Fibroblast of lung (primary cell): ENCODE results near the gene LCNL1. TPM values are rescaled to one million over a fixed set of nuclear protein-coding genes. Genes with fewer than 3 reads are reported as not detected.

ENCODE experiments used
- DNase-seq, 2 donors: peaks; one replicate each; pipeline versions ENCODE4 v3.0.0 to v3.0.0-alpha.2; 2010; ENCODE audit warnings: low read depth in 2 of 2
- H2AFZ ChIP-seq: 2 replicates; pipeline ENCODE4 v1.5.1; 2012; ENCODE audit warnings: low read length, control low read depth, inconsistent platforms
- H3K27ac ChIP-seq: 2 replicates; pipeline ENCODE4 v1.5.1; 2011; ENCODE audit warnings: low read length, control low read depth; ENCODE audit not compliant: insufficient read depth
- H3K27me3 ChIP-seq: 2 replicates; pipeline ENCODE4 v1.5.1; 2011; ENCODE audit warnings: mild to moderate bottlenecking, low read length; ENCODE audit not compliant: control insufficient read depth, insufficient read depth
- H3K36me3 ChIP-seq: 2 replicates; pipeline ENCODE4 v1.5.1; 2011; ENCODE audit warnings: low read length; ENCODE audit not compliant: control insufficient read depth, insufficient read depth
- H3K4me1 ChIP-seq: 2 replicates; pipeline ENCODE4 v1.5.1; 2011; ENCODE audit warnings: low read length; ENCODE audit not compliant: control insufficient read depth, insufficient read depth; ENCODE audit errors: extremely low read depth
- H3K4me2 ChIP-seq: 2 replicates; pipeline ENCODE4 v1.5.1; 2011; ENCODE audit warnings: low read length, control low read depth; ENCODE audit not compliant: insufficient read depth; ENCODE audit errors: extremely low read depth
- H3K4me3 ChIP-seq, 4 experiments: fragments of 200-600 bp in 1 of 4; sonication (generic) in 1 of 4; replicated peaks in 1 of 4; 2 replicates each; pipeline ENCODE4 v1.5.1; 2011 to 2016; ENCODE audit warnings: low read length in 4 of 4, low read depth in 3 of 4, mild to moderate bottlenecking in 3 of 4, control low read depth in 2 of 4, inconsistent platforms in 1 of 4, mixed read lengths in 1 of 4; ENCODE audit not compliant: insufficient read depth in 1 of 4; ENCODE audit errors: control extremely low read depth in 1 of 4
- H3K79me2 ChIP-seq: 2 replicates; pipeline ENCODE4 v1.5.1; 2012; ENCODE audit warnings: mild to moderate bottlenecking, low read length, inconsistent platforms; ENCODE audit not compliant: control insufficient read depth, insufficient read depth
- H3K9ac ChIP-seq: 2 replicates; pipeline ENCODE4 v1.5.1; 2011; ENCODE audit warnings: mild to moderate bottlenecking, low read length, control low read depth; ENCODE audit not compliant: insufficient read depth
- H3K9me3 ChIP-seq: 2 replicates; pipeline ENCODE4 v1.5.1; 2012; ENCODE audit warnings: low read depth, low read length; ENCODE audit not compliant: control insufficient read depth, insufficient read depth
- H4K20me1 ChIP-seq: 2 replicates; pipeline ENCODE4 v1.5.1; 2011; ENCODE audit warnings: low read length; ENCODE audit not compliant: control insufficient read depth, insufficient read depth; ENCODE audit errors: extremely low read depth
- EZH2 ChIP-seq: IDR thresholded peaks from 2 replicates; pipeline ENCODE4 v1.5.1; 2012; ENCODE audit warnings: low read length, control low read depth, mild to moderate bottlenecking; ENCODE audit errors: missing control alignments
- polyA minus RNA-seq: library from RNA; depleted of rRNA, polyadenylated mRNA; stranded (reverse); fragments of >200 nt; gene quantifications from 2 replicates; pipeline ENCODE4 v1.2.3, GENCODE V29; 2011; ENCODE audit warnings: low replicate concordance
- polyA plus RNA-seq, 2 donors: library from polyadenylated mRNA; depleted of rRNA in 1 of 2; stranded (reverse) in 1 of 2; unstranded in 1 of 2; fragments of >200 nt; gene quantifications; 2 replicates each; pipeline ENCODE4 v1.2.1, GENCODE V29; 2011 to 2012; ENCODE audit warnings: missing spikeins in 1 of 2
- total RNA-seq: library from RNA; depleted of rRNA; stranded (reverse); fragments of >200 nt; gene quantifications from 2 replicates; pipeline ENCODE4 v1.2.1, GENCODE V29; 2014
- TF ChIP-seq, protein P1 (sequence below), 2 donors: IDR thresholded peaks in 1 of 2; conservative IDR thresholded peaks in 1 of 2; 1 replicate in 1 of 2; 2 replicates in 1 of 2; pipeline ENCODE4 v1.5.1; 2011 to 2012; ENCODE audit warnings: low read length in 2 of 2, control low read depth in 1 of 2, inconsistent platforms in 1 of 2, low read depth in 1 of 2, mild to moderate bottlenecking in 1 of 2

Gene LCNL1
- total RNA-seq (3.3 and 6.3 TPM in 2 replicates), polyA plus RNA-seq (0.75 and 1.4 TPM in 2 replicates), polyA minus RNA-seq (3.3 TPM in 1 of 2 replicates, not detected in the other)
- 0.28 and 0.51 TPM in 2 replicates for polyA plus RNA-seq (2012)

DNA sequence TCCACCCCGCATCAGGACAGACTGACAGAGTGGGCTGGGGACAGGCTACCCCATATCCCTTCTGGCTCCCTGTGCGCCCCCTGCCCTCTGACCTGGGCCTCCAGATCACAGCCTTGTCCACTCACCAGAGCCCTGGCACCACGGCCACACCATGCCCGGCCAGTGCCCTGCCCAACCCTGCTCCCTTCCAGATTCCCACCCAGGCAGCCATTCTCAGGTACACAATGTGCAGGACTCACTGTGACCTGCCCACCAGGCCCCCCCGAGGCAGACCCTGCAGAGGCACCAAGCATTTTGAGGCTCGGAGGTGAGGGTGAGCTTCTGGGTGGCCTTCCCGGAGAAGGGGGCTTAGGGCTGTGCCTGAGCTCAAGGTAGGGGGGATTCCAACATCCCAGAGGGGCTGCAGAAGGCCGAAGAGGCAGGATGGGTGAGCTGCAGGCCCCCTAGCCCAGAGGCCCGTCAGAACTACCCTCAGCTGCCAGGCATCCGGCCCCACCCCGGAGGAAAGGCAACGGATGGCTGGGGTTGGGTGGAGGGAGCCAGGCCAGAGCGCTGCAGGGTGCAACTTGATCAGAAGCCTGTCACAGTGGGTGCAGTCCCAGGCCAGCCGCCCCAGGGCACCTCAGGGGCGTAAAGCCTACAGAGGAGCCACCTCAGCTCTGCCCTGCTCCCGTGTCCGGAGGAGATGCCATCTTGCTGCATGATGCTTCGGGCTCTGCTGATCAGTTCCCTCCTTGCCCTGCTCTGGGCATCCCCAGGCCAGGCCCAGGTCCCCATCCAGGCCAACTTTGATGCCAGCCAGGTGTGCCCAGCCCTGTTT is at the start of gene LCNL1:
Gene LCNL1 (plus strand): TSS at position 762 of the 820 bp plus-strand sequence. CDS start 594 bp downstream, outside the sequence.
- Histone ChIP-seq H3K4me3 (no peak within 1 kb of the TSS), H3K36me3 (no peaks in the 10 kb centered on the region), H3K27me3 (peaks cover 24% of the 10 kb centered on the region), H3K9ac (no peak within 1 kb of the TSS), H4K20me1 (no peaks in the 10 kb centered on the region), H3K4me1 (no peaks in the 10 kb centered on the region), H3K79me2 (no peaks in the 10 kb centered on the region), H2AFZ (no peak within 1 kb of the TSS), H3K27ac (no peak within 1 kb of the TSS), H3K9me3 (no peaks in the 10 kb centered on the region), H3K4me2 (no peak within 1 kb of the TSS)
- no peak for DNase-seq
- no peak for TF ChIP-seq EZH2
- TF ChIP-seq, protein P1, sequence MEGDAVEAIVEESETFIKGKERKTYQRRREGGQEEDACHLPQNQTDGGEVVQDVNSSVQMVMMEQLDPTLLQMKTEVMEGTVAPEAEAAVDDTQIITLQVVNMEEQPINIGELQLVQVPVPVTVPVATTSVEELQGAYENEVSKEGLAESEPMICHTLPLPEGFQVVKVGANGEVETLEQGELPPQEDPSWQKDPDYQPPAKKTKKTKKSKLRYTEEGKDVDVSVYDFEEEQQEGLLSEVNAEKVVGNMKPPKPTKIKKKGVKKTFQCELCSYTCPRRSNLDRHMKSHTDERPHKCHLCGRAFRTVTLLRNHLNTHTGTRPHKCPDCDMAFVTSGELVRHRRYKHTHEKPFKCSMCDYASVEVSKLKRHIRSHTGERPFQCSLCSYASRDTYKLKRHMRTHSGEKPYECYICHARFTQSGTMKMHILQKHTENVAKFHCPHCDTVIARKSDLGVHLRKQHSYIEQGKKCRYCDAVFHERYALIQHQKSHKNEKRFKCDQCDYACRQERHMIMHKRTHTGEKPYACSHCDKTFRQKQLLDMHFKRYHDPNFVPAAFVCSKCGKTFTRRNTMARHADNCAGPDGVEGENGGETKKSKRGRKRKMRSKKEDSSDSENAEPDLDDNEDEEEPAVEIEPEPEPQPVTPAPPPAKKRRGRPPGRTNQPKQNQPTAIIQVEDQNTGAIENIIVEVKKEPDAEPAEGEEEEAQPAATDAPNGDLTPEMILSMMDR (conservative IDR thresholded peaks at IDR 0.05 in 1 of 2, IDR thresholded peaks at IDR 0.05 in 1 of 2; ENCODE audit: low read depth in 1 of 2, low read length in 2 of 2), result no peak

GRCh38 chr9:136934277-136934676 is 48.5 kb upstream of the LCNL1 start:
- Histone ChIP-seq H3K4me3 (no peak overlapping the region), H3K9ac (no peak overlapping the region), H3K4me1 (no peaks in the 10 kb centered on the region), H3K27me3 (no peaks in the 10 kb centered on the region), H3K79me2 (no peaks in the 10 kb centered on the region), H3K27ac (no peak overlapping the region), H3K36me3 (no peaks in the 10 kb centered on the region), H2AFZ (no peak overlapping the region), H4K20me1 (no peaks in the 10 kb centered on the region), H3K4me2 (no peak overlapping the region), H3K9me3 (no peaks in the 10 kb centered on the region)
- no peak for DNase-seq
- no peak for TF ChIP-seq EZH2
- TF ChIP-seq, protein P1 (conservative IDR thresholded peaks at IDR 0.05 in 1 of 2, IDR thresholded peaks at IDR 0.05 in 1 of 2; ENCODE audit: low read depth in 1 of 2, low read length in 2 of 2), result no peak

DNA sequence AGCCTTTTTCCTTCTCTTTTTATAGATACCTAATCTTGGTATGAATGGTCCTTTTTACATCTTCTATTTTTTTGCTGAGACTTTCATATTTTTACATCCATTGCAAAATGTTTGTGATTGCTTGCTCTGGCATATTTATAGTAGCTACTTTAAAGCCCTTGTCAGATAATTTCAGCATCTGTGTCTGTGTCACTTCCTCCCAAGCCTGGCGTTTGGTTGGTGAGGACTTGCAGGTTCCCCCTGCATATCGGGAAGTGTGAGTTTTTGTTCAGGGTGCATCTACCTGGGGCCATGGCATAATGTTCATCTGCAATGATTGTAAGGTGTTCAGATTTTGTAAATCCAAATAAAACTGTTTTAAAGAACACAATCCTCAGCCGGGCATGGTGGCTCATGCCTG is 47.1 kb upstream of the LCNL1 start:
- Histone ChIP-seq H3K4me1 (no peaks in the 10 kb centered on the region), H2AFZ (no peak overlapping the region), H3K9ac (no peak overlapping the region), H3K27ac (no peak overlapping the region), H4K20me1 (no peaks in the 10 kb centered on the region), H3K9me3 (no peaks in the 10 kb centered on the region), H3K4me2 (no peak overlapping the region), H3K4me3 (no peak overlapping the region), H3K27me3 (no peaks in the 10 kb centered on the region), H3K79me2 (peaks cover 1% of the 10 kb centered on the region), H3K36me3 (peaks cover 12% of the 10 kb centered on the region)
- TF ChIP-seq EZH2, result no peak
- DNase-seq, result no peak
